ENCODE data around the gene NAALADL2.

- no peak for TF ChIP-seq CTCF (IDR thresholded peaks at IDR 0.05)
- no peak for TF ChIP-seq RAD21 (conservative IDR thresholded peaks at IDR 0.05 in 1 of 2, IDR thresholded peaks at IDR 0.05 in 1 of 2)
- TF ChIP-seq REST (IDR thresholded peaks at IDR 0.05), result no peak
- no peak for TF ChIP-seq CHD2 (IDR thresholded peaks at IDR 0.05; ENCODE audit: low read length, partially characterized antibody)
- TF ChIP-seq JUN (IDR thresholded peaks at IDR 0.05), result no peak
- TF ChIP-seq POLR2A (IDR thresholded peaks at IDR 0.05; ENCODE audit: low read length), result no peak
These were observed 843.8 kb downstream of the NAALADL2 start for GRCh38 chr3:175702956-175703355.

Measured in A549 (cell line).